ENCODE data around the gene UBE3D.
"Not testable (repeated sequence)": the region's sequence is repeated elsewhere in the genome, so short reads cannot be mapped to it uniquely, and the experiment has no call there.

Gene UBE3D

DNA sequence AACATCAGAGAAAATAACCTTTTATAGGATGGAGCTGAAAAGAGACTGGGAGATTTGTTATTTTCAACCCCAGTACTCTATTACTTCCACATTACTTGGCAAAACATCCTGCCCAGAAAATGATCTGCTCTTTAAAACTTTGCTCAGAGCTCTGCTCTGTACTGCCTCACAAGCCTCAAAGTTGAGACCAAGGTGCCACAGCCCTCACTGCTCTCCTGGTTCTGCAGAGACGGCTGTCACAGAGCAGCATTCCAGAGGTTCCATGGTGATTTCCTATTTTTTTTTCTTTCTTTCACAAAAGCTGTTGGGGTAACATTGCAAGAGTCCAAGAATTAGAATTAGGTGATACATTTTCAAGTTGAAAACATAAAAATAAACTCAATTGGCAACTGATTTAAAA, 155.2 kb downstream of the UBE3D start:
- DNase-seq (ENCODE audit: low spot score), result no peak

DNA sequence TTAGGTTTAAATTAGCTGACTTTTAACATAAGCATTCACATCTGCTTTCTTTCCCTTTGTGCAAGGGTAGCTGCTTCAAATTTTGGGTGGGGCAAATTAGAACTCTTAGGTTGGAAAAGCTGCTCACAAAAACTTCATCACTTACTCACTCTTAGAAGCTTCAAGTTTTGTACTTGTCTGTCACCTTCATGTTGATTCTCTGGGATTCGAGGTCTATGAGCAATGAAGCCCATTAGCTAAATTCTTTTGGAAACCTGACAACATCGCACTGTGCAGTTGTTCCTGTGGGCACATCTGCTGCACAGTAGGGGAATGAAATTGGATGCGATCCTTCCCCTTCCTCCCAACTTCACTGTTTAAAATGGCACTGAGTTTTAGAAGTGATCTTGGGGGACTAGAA, 156.1 kb downstream of the UBE3D start:
- DNase-seq (ENCODE audit: low spot score), result no peak

DNA sequence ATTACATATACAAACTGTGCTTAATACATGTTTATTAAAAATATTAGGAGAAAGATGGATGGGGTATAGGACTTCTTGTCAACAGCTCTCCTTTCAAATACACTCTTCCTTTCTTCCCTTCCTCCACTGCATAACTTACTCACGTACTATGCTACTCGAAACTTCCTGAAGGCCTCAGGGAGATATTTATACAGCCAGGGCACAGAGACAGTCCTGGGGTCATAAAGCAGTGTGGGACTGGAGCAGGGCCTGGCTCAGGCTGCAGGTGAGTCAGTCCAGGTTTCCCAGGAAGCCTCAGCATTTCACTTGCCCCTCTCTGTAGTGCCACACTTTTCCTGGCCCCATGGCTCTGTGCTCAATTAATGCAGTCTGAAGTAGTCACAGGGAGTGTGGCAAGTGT, 157.0 kb downstream of the UBE3D start:
- DNase-seq (ENCODE audit: low spot score), result no peak

GRCh38 chr6:82906951-82907350, 158.7 kb downstream of the UBE3D start:
- DNase-seq (ENCODE audit: low spot score), result no peak

GRCh38 chr6:82906489-82906888, 159.2 kb downstream of the UBE3D start:
- no peak for DNase-seq (ENCODE audit: low spot score)

- DNase-seq (ENCODE audit: low spot score), result no peak
Measured at GRCh38 chr6:82904860-82905259, 160.8 kb downstream of the UBE3D start.

- no peak for DNase-seq (ENCODE audit: low spot score)
Measured at GRCh38 chr6:82904257-82904656, 161.4 kb downstream of the UBE3D start.

DNA sequence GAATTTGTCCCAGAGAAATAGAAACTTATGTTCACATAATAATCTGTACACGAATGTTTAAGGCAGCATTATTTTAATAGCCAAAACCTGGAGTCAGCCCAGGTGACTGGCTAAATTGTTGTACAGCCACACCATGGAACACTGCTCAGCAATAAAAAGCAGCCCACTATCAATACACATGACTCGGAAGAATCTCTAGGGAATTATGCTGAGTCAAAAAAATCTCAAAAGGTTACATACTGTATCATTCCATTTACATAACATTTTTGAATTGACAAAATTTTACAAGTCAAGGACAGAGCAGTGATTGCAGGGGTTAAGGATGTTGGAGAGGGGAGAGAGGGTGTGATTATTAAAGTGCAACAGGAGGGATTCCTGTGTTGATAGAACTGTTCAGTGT, 163.4 kb downstream of the UBE3D start:
- no peak for DNase-seq (ENCODE audit: low spot score)

DNA sequence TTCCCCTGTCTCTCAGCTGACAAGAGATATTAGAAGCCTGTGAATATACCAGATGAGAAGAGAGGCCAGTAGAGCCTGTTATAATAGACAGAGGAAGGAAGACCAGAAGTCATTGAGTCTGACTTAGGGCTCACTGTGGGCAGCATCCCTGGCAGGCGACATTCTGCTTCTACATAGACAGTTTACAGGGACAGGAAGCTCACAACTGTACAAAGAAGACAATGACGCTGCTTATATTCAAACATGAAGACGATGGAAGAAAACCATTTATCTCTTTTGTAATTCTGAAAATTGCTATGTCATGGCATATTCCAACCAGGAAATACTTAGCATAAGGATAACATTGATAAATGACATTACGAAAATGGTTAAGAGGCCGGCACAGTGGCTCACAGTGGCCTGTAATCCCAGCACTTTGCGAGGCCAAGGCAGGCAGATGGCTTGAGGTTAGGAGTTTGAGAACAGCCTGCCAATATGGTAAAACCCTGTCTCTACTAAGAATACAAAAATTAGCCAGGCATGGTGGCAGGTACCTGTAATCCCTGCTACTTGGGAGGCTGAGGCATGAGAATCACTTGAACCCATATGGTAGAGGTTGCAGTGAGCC, 170.9 kb downstream of the UBE3D start:
- DNase-seq (ENCODE audit: low spot score), result no peak

GRCh38 chr6:82893889-82894652, 171.6 kb downstream of the UBE3D start:
- no peak for DNase-seq (ENCODE audit: low spot score)

DNA sequence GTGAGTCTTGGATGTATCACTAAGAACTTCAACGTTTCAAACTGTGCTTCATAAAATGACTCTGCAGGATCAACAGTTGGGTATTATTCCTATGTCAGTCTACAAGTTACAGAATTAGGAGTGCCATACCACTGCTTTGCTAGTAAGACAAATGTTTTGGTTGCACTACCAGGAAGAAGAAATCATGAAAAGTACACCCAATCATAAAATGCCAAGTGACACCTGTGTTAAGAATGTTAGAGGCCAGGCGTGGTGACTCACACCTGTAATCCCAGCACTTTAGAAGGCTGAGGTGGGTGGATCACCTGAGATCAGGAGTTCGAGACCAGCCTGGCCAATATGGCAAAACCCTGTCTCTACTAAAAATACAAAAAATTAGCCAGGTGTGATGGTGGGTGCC, 174.1 kb downstream of the UBE3D start:
- DNase-seq (ENCODE audit: low spot score), result not testable (repeated sequence)

- DNase-seq (ENCODE audit: low spot score), result no peak
Measured at GRCh38 chr6:82891076-82891475, 174.6 kb downstream of the UBE3D start.

DNA sequence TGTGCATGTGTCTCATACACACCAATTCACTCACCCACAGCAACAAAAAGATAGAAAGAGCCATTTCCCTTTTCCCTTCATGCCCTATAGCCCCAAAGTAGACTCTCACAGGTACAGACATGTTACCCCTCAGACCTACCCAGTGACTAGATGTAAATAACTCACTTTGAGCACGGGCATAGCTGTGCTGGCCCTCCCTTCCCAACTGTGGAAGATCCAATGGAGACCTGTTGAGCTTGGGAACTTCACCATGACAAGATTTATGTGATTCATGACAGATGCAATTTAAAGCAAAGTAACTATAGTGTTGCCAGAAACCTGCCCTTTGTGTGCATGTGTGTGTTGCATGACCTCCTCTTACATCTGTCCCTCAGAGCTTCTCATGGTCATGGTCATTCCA, 175.4 kb downstream of the UBE3D start:
- no peak for DNase-seq (ENCODE audit: low spot score)

GRCh38 chr6:82889143-82889542, 176.5 kb downstream of the UBE3D start:
- no peak for DNase-seq (ENCODE audit: low spot score)

GRCh38 chr6:82882363-82883023, 183.1 kb downstream of the UBE3D start:
- no peak for DNase-seq (ENCODE audit: low spot score)

GRCh38 chr6:82881519-82881918, 184.1 kb downstream of the UBE3D start:
- no peak for DNase-seq (ENCODE audit: low spot score)

DNA sequence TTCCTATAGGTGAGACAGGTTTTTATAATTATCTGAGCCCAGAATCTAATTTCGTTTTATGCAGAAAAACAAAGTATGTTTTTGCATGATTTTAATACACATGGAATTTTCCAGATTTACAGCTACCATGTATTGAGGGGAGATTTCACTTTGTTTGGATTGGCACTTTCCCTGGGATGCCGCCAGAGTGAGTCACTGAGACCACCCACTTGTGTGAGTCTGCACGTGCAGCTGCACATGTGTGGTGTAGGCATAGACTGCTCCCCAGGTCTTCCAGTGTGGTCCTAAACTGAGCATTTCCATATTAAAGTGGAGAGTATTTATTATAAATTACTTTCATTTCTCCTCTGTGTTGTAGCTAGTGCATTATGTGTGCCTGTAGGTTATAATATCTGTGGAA, 186.8 kb downstream of the UBE3D start:
- no peak for DNase-seq (ENCODE audit: low spot score)

- DNase-seq (ENCODE audit: low spot score), result no peak
Measured at GRCh38 chr6:82877213-82878195, 188.1 kb downstream of the UBE3D start.

- no peak for DNase-seq (ENCODE audit: low spot score)
Measured at GRCh38 chr6:82875573-82876185, 190.0 kb downstream of the UBE3D start.

DNA sequence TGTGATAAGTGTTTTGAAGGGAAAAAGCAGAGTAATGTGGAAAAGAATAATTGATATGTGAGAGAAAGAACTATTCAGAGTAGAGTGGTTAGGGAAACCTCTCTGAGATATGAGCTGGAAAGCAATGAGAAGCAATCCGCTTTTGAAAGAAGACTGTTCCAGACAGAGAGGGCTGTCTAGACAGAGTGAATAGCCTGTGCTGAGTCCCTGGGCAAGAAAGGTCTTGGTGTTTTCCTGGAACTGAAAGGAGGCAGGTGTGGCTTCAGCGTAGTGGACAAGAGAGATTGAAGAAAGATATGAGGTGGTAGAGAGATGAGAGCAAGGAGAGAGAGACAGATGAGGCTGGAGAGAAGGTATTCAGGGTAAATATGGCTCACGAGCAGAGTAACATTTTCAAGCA, 190.8 kb downstream of the UBE3D start:
- DNase-seq (ENCODE audit: low spot score), result no peak

GRCh38 chr6:82872185-82872584, 193.5 kb downstream of the UBE3D start:
- no peak for DNase-seq (ENCODE audit: low spot score)
